Panc1 (cell line): ENCODE data around the gene RIN1. TPM values are rescaled to one million over a fixed set of nuclear protein-coding genes. Genes with fewer than 3 reads are reported as not detected.

Experiments used
- ATAC-seq: fragments of 200-7000 bp; cut with Tn5 transposase; 2 replicates; pipeline ENCODE4 v1.9.1; 2020; ENCODE audit warnings: mild to moderate bottlenecking, moderate library complexity
- BruUV-seq: library from RNA; stranded (reverse); fragments of 400-500 nt; replicated peaks from 2 replicates; lab custom pipeline; 2021; lab: Mats Ljungman, UMichigan
- CTCF ChIA-PET: fragments of 300-600 bp; sonication (Branson Sonifier 250); formaldehyde crosslinking; loops from one replicate; lab custom pipeline; 2022; ENCODE audit warnings: antibody characterized with exemption; lab: Charles Lee
- POLR2A ChIA-PET: fragments of 300-600 bp; sonication (Branson Sonifier 250); formaldehyde crosslinking; loops from one replicate; lab custom pipeline; 2022; ENCODE audit warnings: antibody characterized with exemption; lab: Charles Lee
- DNase-seq: peaks from one replicate; pipeline ENCODE4 v3.0.0-alpha.2; 2010; ENCODE audit warnings: low read depth, low spot score
- H3K27ac ChIP-seq: 2 replicates; pipeline ENCODE4 v1.5.1; 2011; ENCODE audit warnings: mild to moderate bottlenecking, low read length, inconsistent platforms
- H3K27me3 ChIP-seq: fragments of 200-500 bp; sonication (Bioruptor generic); 2 replicates; pipeline ENCODE4 v1.6.0; 2014; ENCODE audit warnings: low read length, inconsistent platforms; ENCODE audit not compliant: control insufficient read depth, insufficient read depth
- H3K36me3 ChIP-seq: fragments of 200-500 bp; sonication (Bioruptor generic); 2 replicates; pipeline ENCODE4 v1.5.1; 2014; ENCODE audit warnings: inconsistent platforms, mild to moderate bottlenecking, low read length, moderate library complexity; ENCODE audit not compliant: control insufficient read depth, insufficient read depth
- H3K4me1 ChIP-seq: 2 replicates; pipeline ENCODE4 v1.5.1; 2011; ENCODE audit warnings: inconsistent platforms, mild to moderate bottlenecking, low read length, moderate library complexity; ENCODE audit not compliant: control insufficient read depth, insufficient read depth
- H3K4me3 ChIP-seq, 2 experiments: 2 replicates each; pipeline ENCODE4 v1.5.1; 2011 to 2012; ENCODE audit warnings: low read depth in 2 of 2, low read length in 2 of 2, mild to moderate bottlenecking in 2 of 2, inconsistent platforms in 1 of 2, moderate library complexity in 1 of 2
- H3K9me3 ChIP-seq: fragments of 200-500 bp; sonication (Bioruptor generic); 2 replicates; pipeline ENCODE4 v1.5.1; 2014; ENCODE audit warnings: low read depth, mild to moderate bottlenecking, inconsistent platforms, low read length, moderate library complexity; ENCODE audit not compliant: control insufficient read depth, insufficient read depth
- CTCF ChIP-seq: fragments of 450-650 bp; IDR thresholded peaks from 2 replicates; pipeline ENCODE4 v1.5.1; 2017; ENCODE audit warnings: mild to moderate bottlenecking
- POLR2AphosphoS5 ChIP-seq: IDR thresholded peaks from 2 replicates; pipeline ENCODE4 v1.6.1; 2012; ENCODE audit warnings: mild to moderate bottlenecking, low read depth, low read length, moderate library complexity
- REST ChIP-seq, 2 experiments: IDR thresholded peaks; 2 replicates each; pipeline ENCODE4 v1.6.1; 2011 to 2012; ENCODE audit warnings: low read depth in 2 of 2, control low read depth in 1 of 2, low read length in 1 of 2, mild to moderate bottlenecking in 1 of 2, moderate library complexity in 1 of 2; ENCODE audit not compliant: insufficient read depth in 1 of 2
- SIN3A ChIP-seq: IDR thresholded peaks from 2 replicates; pipeline ENCODE4 v1.6.1; 2012; ENCODE audit warnings: low read depth, mild to moderate bottlenecking, low read length, moderate library complexity, borderline replicate concordance; ENCODE audit not compliant: insufficient read depth
- TCF7L2 ChIP-seq: IDR thresholded peaks from 2 replicates; pipeline ENCODE4 v1.6.1; 2011; ENCODE audit warnings: mild to moderate bottlenecking, low read depth, low read length, inconsistent platforms
- in situ Hi-C: cut with HindIII; loops from 2 replicates; pipeline ENCODE4 v1.10.0; 2016; ENCODE audit warnings: low sequenced_read_pairs, low pct_unique_long_range_greater_than_20kb
- intact Hi-C: fragments of 100-400 bp; cut with micrococcal nuclease; formaldehyde crosslinking; loops from one replicate; pipeline ENCODE4 v1.10.0; 2022; ENCODE audit not compliant: unreplicated experiment
- total RNA-seq: library from RNA; stranded (reverse); gene quantifications from one replicate; pipeline ENCODE4 v1.2.1, GENCODE V29; 2021; ENCODE audit not compliant: unreplicated experiment

RIN1 gene
- total RNA-seq, 1 experiment from 2014 or later = 21.7 TPM

- BruUV-seq = no TSS peak
- Histone ChIP-seq H3K36me3 (no peaks in the 10 kb centered on the region; the same call in none of the 2 replicates), H3K4me1 (peaks cover 45% of the 10 kb centered on the region), H3K4me3 (no peak overlapping the region), H3K27ac (no peak overlapping the region; the same call in 1 of the 2 replicates), H3K27me3 (no peaks in the 10 kb centered on the region), H3K9me3 (no peaks in the 10 kb centered on the region)
- no peak for ATAC-seq
- intact Hi-C loops = no loop called here
- TF ChIP-seq CTCF (no peak), POLR2AphosphoS5 (no peak), SIN3A (no peak), TCF7L2 (no peak), REST (IDR thresholded peaks at IDR 0.05; ENCODE audit: insufficient read depth in 1 of 2, low read depth in 2 of 2, low read length in 1 of 2) (no peak)
- in situ Hi-C loops = no loop called here
- POLR2A ChIA-PET = interaction anchor here (0.6 kb wide), 1 partner anchor 14 kb away, joined by 3 read pairs; no protein-coding TSS in a partner anchor
- CTCF ChIA-PET = interaction anchor here (0.6 kb wide), 1 partner anchor 146 kb away, joined by 6 read pairs; no protein-coding TSS in a partner anchor
- no peak for DNase-seq
Measured at GRCh38 chr11:66285250-66285947, 50.8 kb downstream of the RIN1 start.

- no peak overlapping the region for H3K4me3 ChIP-seq
- no peaks in the 10 kb centered on the region; the same call in none of the 2 replicates for H3K36me3 ChIP-seq
- in situ Hi-C loops (no loop called here), intact Hi-C loops (no loop called here)
- no peaks in the 10 kb centered on the region for H3K27me3 ChIP-seq
- no TSS peak for BruUV-seq
- DNase-seq (no peak), ATAC-seq (no peak)
- CTCF ChIA-PET = interaction anchor here (0.6 kb wide), 1 partner anchor 471 kb away, joined by 8 read pairs; no protein-coding TSS in a partner anchor
- H3K9me3 ChIP-seq = no peaks in the 10 kb centered on the region
- TF ChIP-seq TCF7L2 = no peak
- TF ChIP-seq SIN3A = no peak
- no peak for TF ChIP-seq POLR2AphosphoS5
- no peak for TF ChIP-seq REST (IDR thresholded peaks at IDR 0.05; ENCODE audit: insufficient read depth in 1 of 2, low read depth in 2 of 2, low read length in 1 of 2)
- TF ChIP-seq CTCF = no peak
- no peak overlapping the region for H3K27ac ChIP-seq
- POLR2A ChIA-PET = interaction anchor here (0.7 kb wide), 1 partner anchor 30 kb away, joined by 3 read pairs; no protein-coding TSS in a partner anchor
- H3K4me1 ChIP-seq = peaks cover 42% of the 10 kb centered on the region
Measured at GRCh38 chr11:66284526-66285078, 51.6 kb downstream of the RIN1 start.
